Activated T-helper 9 cell treated with anti-CD3 and anti-CD28 coated beads, Interleukin-2, amount 50 U/mL, for 16 hours (primary cell): ENCODE data around the gene AFG1L.
"Not testable (repeated sequence)": the region's sequence is repeated elsewhere in the genome, so short reads cannot be mapped to it uniquely, and the experiment has no call there.

Experiments used
- DNase-seq: peaks from one replicate; pipeline ENCODE4 v3.0.0-alpha.2; 2020; ENCODE audit warnings: low read depth

AFG1L gene

GRCh38 chr6:108294727-108295625, at the start of gene AFG1L:
AFG1L (plus strand) TSS chr6:108295054; CDS start chr6:108295080, 26 bp downstream.
- peak; percentile 79 for DNase-seq

- DNase-seq = not testable (repeated sequence)
These were observed 49.8 kb upstream of the AFG1L start for GRCh38 chr6:108245095-108245494.

GRCh38 chr6:108247965-108248536, 46.8 kb upstream of the AFG1L start:
- no peak for DNase-seq

GRCh38 chr6:108250240-108250866, 44.5 kb upstream of the AFG1L start:
- no peak for DNase-seq

- DNase-seq = no peak
These were observed 43.6 kb upstream of the AFG1L start for GRCh38 chr6:108251252-108251651.

GRCh38 chr6:108252055-108252454, 42.8 kb upstream of the AFG1L start:
- no peak for DNase-seq

GRCh38 chr6:108253241-108253640, 41.6 kb upstream of the AFG1L start:
- no peak for DNase-seq

- no peak for DNase-seq
These were observed 40.1 kb upstream of the AFG1L start for GRCh38 chr6:108254433-108255410.

GRCh38 chr6:108260126-108260808, 34.6 kb upstream of the AFG1L start:
- DNase-seq = no peak

- DNase-seq = peak; percentile 82
These were observed 33.9 kb upstream of the AFG1L start, which contains the start of gene SNX3 for GRCh38 chr6:108260809-108261569. SNX3 (minus strand) TSS chr6:108261040; CDS start chr6:108260921, 119 bp downstream.

GRCh38 chr6:108263371-108263770, 31.5 kb upstream of the AFG1L start:
- no peak for DNase-seq

GRCh38 chr6:108268845-108269244, 26.0 kb upstream of the AFG1L start:
- DNase-seq = no peak

- DNase-seq = not testable (repeated sequence)
These were observed 24.9 kb upstream of the AFG1L start for GRCh38 chr6:108269955-108270354.

GRCh38 chr6:108274546-108274945, 20.3 kb upstream of the AFG1L start:
- no peak for DNase-seq

GRCh38 chr6:108275976-108276375, 18.9 kb upstream of the AFG1L start:
- no peak for DNase-seq

GRCh38 chr6:108277295-108277694, 17.6 kb upstream of the AFG1L start:
- DNase-seq = no peak

GRCh38 chr6:108277831-108278230, 17.0 kb upstream of the AFG1L start:
- DNase-seq = no peak

- no peak for DNase-seq
These were observed 9.5 kb upstream of the AFG1L start for GRCh38 chr6:108285381-108285780.

GRCh38 chr6:108286366-108286765, 8.5 kb upstream of the AFG1L start:
- DNase-seq = no peak

- no peak for DNase-seq
These were observed 7.5 kb upstream of the AFG1L start for GRCh38 chr6:108287373-108287772.
